Loucy (cell line): ENCODE data around the gene PIGN.

Experiments used
- EZH2phosphoT487 ChIP-seq: fragments of 200-600 bp; IDR thresholded peaks from 2 replicates; pipeline ENCODE4 v1.6.1; 2018; ENCODE audit warnings: antibody characterized with exemption, mild to moderate bottlenecking, moderate library complexity, borderline replicate concordance
- TF ChIP-seq, protein P1 (sequence below): fragments of 200-600 bp; sonication (generic); conservative IDR thresholded peaks from 2 replicates; pipeline ENCODE4 v1.5.1; 2014; ENCODE audit warnings: mild to moderate bottlenecking, antibody characterized with exemption, low read length

DNA sequence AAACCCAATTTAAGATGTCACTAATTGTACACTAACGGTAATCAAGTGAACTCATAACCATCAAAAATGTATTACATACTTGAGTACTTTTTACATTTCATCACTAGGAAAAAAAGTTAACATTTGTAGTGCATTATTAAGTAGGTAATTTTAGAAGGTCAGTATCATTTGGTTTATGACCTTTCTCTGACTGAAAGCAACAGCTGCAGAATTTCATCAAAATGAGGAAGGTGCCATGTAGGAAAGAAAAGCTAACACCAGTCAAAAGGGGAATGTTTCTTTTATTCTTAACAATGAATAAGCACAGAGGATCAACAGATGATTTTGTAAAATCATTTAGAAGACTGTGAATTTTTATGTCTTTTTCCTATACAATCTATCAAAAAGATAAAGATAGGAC lies 79.0 kb downstream of the PIGN start:
- TF ChIP-seq, protein P1, sequence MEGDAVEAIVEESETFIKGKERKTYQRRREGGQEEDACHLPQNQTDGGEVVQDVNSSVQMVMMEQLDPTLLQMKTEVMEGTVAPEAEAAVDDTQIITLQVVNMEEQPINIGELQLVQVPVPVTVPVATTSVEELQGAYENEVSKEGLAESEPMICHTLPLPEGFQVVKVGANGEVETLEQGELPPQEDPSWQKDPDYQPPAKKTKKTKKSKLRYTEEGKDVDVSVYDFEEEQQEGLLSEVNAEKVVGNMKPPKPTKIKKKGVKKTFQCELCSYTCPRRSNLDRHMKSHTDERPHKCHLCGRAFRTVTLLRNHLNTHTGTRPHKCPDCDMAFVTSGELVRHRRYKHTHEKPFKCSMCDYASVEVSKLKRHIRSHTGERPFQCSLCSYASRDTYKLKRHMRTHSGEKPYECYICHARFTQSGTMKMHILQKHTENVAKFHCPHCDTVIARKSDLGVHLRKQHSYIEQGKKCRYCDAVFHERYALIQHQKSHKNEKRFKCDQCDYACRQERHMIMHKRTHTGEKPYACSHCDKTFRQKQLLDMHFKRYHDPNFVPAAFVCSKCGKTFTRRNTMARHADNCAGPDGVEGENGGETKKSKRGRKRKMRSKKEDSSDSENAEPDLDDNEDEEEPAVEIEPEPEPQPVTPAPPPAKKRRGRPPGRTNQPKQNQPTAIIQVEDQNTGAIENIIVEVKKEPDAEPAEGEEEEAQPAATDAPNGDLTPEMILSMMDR, result no peak
- no peak for TF ChIP-seq EZH2phosphoT487
